Activated T-cell treated with anti-CD3 and anti-CD28 coated beads, Interleukin-2, amount 50 U/mL, for 48 hours (primary cell): Measurements from ENCODE around the gene C3orf18.

Experiments used
- DNase-seq, 2 experiments: peaks; one replicate each; pipeline ENCODE4 v3.0.0-alpha.2; 2020

The C3orf18 gene

GRCh38 chr3:50549226-50549625, 18.3 kb downstream of the C3orf18 start:
- DNase-seq = no peak

GRCh38 chr3:50545781-50546180, 21.8 kb downstream of the C3orf18 start:
- no peak for DNase-seq

GRCh38 chr3:50542177-50543034, 25.1 kb downstream of the C3orf18 start:
- peak; percentile 75 to 79 for DNase-seq

- no peak for DNase-seq
Observed at GRCh38 chr3:50539356-50540286, 27.9 kb downstream of the C3orf18 start.

- DNase-seq = no peak
Observed at GRCh38 chr3:50537421-50538129, 30.0 kb downstream of the C3orf18 start.

- DNase-seq = no peak
Observed at GRCh38 chr3:50536471-50537180, 30.9 kb downstream of the C3orf18 start.

- no peak for DNase-seq
Observed at GRCh38 chr3:50534681-50535330, 32.7 kb downstream of the C3orf18 start.

GRCh38 chr3:50533807-50534461, 33.6 kb downstream of the C3orf18 start:
- no peak for DNase-seq

- DNase-seq = no peak
Observed at GRCh38 chr3:50533316-50533715, 34.2 kb downstream of the C3orf18 start.

GRCh38 chr3:50532062-50532705, 35.4 kb downstream of the C3orf18 start:
- DNase-seq = no peak

GRCh38 chr3:50531201-50531600, 36.3 kb downstream of the C3orf18 start:
- DNase-seq = no peak

GRCh38 chr3:50530001-50530970, 37.3 kb downstream of the C3orf18 start:
- DNase-seq = no peak

GRCh38 chr3:50525987-50526386, 41.6 kb downstream of the C3orf18 start:
- peak; percentile 76 to 81 for DNase-seq

- no peak for DNase-seq
Observed at GRCh38 chr3:50525191-50525910, 42.2 kb downstream of the C3orf18 start.

GRCh38 chr3:50524746-50525145, 42.8 kb downstream of the C3orf18 start:
- no peak for DNase-seq

- no peak for DNase-seq
Observed at GRCh38 chr3:50523279-50523811, 44.2 kb downstream of the C3orf18 start.

GRCh38 chr3:50521572-50521971, 46.0 kb downstream of the C3orf18 start:
- no peak for DNase-seq

GRCh38 chr3:50520849-50521248, 46.7 kb downstream of the C3orf18 start:
- no peak for DNase-seq
